T-helper 2 cell treated with Interferon-gamma antibody and Interleukin-4, amounts not matched to agents 100 ng/mL and 5 ng/mL, for 36 hours (primary cell): ENCODE results near the gene BMP6. TPM values are rescaled to one million over a fixed set of nuclear protein-coding genes. Genes with fewer than 3 reads are reported as not detected.

Experiments
- intact Hi-C: fragments of 100-400 bp; cut with micrococcal nuclease; formaldehyde crosslinking; loops from one replicate; pipeline ENCODE4 v1.15.1; 2023
- total RNA-seq: library from RNA; stranded (reverse); gene quantifications from 2 replicates; pipeline ENCODE4 v1.2.3, GENCODE V29; 2022

BMP6 gene
- total RNA-seq, 1 donor from 2014 or later = not detected

DNA sequence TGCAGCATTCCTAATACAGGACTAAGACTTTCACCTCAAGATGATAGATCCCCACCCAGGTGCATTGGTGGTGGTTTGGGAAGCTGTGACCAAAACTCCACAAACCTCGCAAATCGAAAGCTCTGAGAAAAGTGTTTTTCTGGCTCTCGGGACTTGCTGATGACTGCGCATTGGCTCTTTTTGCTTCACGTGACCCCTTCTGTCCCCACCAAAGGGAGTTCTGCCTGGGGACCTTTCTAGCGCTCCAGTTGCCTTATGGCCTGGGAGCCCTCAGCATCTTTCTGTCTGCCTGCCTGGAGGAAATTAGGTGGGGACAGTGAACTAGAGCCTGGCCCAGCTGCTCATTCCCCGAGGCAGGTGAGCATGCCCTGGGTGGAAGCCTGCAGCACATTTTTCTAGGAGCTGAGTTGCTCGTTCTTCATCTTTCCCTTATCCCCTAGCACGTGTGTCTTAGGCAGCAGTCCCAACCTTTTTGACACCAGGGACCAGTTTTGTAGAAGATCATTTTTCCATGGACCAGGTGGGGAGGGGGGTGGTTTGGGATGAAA is 94.5 kb downstream of the BMP6 start:
- intact Hi-C loops = no loop called here

DNA sequence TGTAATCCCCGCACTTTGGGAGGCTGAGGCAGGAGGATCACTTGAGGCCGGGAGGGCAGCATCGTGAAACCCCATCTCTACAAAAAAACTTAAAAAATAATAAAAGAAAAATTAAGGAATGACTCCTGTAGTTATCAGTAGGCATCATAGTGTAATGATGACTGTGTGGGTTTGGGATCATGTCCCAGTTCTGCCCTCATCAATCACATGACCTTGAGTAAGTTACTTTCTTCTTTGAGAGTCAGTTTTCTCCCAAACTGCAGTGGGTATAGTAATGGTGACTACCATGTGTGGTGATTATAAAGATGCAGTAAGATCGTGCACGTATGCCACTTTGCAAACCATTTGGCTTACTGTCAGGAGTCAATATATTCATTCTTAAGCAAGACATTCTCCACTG is 95.5 kb downstream of the BMP6 start:
- intact Hi-C loops = no loop called here

DNA sequence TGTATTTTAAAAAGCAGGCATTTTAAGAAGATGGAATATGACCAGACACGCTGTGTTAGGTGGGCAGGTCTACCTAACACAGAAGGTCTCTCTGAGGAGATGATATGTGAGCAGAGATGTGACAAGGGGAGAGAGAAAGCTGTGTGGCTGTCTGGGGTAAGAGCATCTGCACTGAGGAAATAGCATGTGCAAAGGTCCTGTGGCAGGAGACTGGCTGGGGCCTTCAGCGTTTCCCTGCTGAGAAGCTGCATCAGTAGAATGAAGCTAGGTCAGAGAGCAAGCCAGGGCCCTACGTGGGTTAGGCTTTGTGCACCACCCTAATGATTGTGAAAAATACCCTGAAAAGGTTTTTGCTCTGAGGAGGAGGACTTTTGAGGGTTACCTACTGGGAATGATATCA is 97.7 kb downstream of the BMP6 start:
- intact Hi-C loops = no loop called here

DNA sequence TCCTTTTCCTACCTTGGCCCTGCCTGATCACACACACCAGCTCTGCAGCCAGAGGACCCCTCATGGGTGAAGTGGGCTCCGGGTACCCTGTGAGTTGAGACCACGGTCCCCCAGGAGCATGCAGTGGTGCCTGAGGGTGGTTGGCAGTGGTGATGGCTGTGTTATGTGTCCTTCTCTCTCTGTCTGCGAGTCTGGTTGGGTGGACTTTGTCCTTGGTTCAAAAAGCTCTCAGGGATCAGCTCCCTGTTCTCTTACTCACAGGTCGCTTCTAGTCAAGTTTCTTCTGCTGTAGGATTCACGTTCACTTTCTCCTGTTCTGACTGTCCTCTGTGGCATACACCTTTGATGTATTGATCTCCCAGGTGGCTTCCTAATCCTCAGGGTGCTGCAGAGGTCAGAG is 100.1 kb downstream of the BMP6 start:
- intact Hi-C loops = no loop called here

DNA sequence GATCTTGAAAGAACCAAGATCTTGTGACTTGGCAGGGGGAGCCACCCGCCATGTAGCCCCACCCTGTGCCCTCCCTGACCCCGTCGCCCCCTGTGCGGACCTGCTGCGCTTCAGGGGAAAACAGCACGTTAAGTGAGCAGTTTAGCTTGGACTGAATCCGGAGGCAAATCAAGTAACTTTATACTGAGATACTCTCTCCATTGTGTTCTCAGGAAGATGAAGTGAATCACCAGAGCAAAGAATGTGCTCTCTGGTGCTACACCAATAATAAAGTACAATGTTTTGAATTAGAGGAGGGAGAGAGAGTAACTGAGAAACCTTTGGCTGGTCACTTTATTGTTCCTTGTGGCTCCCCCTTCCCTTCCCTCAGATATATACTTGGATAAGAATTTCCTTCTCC is 101.2 kb downstream of the BMP6 start:
- intact Hi-C loops = no loop called here

DNA sequence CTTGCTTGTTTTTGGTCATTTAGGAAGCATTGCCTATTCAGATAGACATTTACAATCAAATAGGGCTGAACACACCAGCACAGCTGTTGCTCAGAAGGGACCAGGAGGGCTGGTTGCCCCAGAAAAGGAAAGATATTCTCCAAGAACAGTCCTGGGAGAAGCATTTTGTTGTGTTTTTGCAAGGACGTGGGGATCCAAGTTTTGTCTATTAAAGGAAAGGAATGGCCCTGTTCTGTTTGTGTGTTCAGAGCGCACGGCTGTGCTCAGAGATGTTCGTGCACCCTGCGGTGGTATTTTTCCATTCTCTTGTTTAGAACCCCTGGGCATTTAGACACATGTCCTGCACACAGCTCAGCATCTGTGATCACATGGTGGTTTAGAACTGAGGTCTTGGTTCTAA is 102.2 kb downstream of the BMP6 start:
- intact Hi-C loops = no loop called here

DNA sequence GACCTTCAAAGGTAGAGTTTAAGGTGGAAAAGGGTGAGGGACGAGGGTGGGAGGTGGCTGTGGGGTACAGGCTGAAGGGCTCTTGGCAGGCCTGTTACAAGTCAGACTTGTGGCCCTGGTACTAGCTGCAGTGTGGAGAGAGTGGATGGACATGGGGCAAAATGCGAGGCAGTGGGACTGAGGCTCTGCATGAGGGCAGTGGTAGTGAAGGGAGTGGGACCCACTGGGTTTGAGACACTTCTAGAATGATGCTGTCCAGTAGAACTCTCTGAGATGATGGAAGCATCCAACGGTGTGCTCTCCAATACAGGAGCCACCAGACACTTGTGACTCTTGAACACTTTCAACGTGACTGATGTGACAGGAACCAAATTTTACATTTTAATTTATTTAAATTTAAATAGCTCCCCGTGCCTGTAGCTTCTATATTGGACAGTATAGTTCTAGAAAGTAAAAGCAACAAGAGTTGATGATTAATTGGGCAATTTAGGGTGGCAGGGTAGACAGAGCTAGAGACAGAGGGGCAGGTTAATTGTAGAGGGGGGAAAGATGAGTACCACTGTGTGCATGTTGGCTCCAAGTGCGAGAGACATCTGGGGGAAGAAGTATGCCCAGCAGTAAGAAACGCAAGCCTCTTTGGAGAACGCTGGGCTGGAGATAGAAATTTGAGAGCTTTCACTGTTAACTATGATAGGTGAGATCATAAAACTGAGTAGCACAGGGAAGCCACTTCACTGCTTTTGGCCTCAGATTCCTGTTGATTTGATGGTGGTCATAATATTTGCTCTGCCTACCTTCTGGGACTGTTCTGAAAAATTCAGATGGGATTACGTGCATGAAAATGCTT is 107.2 kb downstream of the BMP6 start:
- intact Hi-C loops = no loop called here

DNA sequence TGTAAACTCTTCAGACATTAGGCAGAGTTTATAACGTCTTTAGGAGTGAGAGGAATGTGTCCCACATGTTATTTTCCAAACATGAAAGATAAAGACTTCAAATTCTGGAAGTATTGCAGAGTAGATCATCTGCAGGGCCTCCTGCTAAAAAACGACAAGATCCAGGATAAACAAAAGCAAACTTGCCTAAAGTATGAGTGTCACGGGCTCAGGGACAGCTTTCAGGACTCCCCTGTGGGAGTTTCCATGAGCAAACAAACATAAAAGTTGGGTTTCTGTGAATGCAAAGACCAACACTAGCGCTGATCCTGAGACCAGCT is 107.8 kb downstream of the BMP6 start:
- intact Hi-C loops = no loop called here

DNA sequence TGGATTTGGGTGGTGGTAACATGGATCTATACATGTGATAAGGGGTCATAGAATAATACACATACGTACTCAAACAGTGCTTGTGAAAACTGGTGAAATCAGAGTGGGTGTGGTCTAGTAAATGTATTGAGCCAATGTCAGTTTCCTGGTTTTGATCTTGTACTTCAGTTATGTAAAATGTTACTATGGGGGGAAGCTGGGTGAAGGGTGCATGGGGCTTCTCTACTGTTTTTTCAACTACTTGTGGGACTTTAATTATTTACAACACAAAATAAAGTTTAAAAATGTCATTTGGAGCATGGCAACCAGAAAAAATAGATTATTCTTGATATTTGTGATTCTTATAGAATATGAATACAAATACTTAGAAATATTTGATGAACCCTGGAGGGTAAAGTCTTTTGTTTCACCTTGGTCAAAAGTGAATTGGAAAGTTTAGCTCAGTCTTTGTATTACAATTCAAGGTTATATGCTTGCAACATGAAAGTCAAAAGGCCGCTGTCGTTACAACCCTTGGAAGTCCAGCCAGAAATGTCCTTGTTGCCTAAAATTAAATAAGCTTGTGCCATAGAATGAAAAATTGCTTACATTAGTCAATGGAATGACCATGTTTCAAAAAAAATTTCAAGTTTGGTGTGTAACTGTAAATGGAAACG is 110.6 kb downstream of the BMP6 start:
- intact Hi-C loops = no loop called here

DNA sequence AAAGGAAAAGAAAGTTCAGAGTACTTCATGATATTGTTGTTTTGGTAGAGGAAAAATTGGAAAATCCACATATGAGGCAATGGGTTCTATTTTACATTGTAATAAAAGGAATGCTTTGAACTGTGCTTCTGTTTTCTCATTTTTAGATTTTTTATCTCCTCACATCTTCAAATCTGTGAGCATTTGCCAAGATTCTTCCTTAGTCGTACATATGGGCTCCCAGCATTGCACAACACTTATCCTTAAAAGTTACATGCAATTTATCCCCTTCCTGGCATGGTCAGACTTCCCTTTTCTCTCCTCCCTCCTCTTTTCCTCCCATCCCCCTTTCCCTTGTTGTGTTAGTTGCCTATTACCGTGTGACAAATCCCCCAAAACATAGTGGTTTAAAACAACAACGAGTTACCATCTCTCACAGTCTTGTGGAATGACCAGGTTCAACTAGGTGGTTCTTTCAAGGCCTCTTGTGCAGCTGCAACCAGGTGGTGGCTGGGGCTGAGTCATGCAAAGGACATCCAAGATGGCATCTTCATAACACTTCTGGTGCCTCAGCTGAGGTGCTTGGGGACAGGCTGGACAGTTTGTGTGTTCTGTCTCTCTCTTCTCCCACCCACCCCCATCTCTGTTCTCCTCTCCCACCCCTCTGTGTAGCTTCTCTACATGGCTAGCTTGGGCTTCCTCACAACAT is 116.0 kb downstream of the BMP6 start:
- intact Hi-C loops = no loop called here

DNA sequence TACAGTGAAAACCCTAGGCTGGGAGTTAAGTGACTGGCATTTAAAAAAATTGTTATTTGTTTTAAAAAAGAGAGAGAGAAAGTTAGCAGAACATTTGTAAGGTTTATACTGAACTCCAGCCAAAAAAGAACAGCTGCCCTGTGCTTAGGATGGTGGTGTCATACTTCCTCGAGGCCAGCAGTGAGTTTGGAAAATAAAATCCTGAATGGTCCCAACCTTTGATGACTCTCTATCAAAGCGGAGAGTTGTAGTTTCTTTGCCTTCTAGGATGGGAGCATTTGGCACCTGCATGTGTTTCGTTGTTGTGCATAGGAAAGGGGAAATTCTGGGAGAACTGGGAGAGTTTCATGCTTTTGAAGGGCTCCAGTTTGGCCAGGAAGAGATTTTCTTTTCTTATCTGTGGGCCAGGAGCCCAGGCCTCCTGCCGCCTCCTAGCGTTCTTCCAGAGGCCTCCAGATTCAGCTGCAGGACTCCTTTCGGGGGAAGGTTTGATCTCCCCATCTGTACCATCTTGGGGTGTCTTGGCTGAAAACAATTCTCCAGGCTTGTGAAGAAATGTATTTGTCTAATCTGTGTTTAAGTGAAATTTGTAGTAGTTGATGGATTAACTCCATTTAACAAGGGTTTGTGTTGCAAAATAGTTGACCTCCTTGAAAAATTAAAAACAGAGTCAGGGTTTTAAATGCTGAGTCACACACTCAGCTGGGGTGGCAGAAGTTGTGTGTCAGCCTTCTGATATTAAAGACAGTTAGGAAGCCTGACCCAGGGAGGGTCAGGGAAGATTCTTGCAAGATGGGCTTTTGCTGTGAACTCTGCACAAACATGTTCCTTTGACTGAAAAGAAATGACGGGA is 121.3 kb downstream of the BMP6 start:
- intact Hi-C loops = no loop called here

DNA sequence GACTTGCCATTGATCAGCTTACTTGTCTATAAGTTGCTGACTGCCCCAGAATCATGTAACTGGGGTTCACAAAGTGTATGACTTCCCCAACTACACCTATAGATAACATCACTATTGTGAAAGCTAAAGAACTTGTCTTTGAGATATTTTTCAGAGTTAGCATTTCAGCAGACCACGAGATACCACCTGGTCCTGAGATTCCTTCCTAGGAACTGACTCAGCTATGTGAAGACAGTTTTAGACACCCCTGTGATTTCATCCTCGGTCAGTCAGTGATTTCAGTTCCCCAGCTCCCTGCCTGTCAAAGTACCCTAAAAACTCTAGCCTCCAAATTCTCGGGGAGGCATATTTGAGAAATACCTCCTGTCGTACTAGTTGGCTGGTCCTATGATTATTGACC is 122.3 kb downstream of the BMP6 start:
- intact Hi-C loops = no loop called here

DNA sequence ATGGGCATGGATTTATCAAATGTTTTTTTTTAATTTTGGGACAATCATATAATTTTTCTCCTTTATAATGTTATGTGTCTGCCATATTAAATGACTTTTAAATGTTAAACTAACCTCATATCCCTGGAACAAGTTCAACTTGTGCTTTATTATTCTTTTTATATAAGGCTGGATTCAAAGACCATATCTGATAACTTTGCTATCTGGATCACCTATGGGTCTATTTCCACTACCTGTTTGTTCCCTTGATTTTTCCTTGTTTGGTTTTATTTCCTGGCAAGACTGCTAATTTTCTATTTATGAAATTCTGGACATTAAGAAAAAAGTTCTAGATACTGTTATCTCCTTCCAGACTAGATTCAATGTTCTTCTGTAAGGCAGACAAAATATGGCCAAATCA is 125.9 kb downstream of the BMP6 start:
- intact Hi-C loops = no loop called here

DNA sequence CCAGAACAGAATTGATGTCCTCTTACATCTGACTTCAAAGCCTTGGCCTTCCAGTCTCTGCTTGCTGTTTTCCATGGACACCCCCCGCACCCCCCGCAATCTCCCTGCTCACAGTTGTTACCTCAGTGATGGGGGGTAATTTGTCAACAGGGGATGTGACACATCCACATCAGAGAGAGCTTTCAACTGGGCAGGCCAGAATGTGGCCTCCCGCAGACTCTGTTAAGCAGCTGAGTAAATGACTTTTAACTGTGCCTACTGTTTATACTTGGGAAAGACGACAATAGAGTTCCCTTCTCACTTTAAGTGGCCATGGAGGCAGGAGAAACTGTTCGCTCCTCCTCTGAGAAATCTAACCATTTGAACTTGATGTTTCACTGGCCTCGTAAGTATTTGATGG is 133.7 kb downstream of the BMP6 start:
- intact Hi-C loops = no loop called here

DNA sequence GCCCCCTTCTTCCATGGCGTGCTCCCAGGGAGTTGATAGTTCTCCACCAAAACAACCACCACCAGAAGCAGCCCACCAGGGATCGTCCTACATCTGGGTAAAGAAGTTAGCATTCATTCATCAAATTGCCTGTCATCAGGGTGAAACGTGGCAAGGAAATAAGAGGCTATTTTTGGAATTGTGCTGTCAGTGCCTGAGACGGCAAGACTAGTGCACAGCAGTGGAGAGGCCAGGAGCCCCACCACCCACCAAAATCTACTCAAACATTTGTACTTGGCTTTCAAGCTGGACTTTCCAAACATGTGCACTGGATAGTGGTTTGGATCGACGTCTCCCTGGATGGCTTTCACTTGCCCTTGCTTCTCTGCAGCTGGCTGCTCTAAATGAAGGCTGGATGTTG is 139.9 kb downstream of the BMP6 start:
- intact Hi-C loops = no loop called here

DNA sequence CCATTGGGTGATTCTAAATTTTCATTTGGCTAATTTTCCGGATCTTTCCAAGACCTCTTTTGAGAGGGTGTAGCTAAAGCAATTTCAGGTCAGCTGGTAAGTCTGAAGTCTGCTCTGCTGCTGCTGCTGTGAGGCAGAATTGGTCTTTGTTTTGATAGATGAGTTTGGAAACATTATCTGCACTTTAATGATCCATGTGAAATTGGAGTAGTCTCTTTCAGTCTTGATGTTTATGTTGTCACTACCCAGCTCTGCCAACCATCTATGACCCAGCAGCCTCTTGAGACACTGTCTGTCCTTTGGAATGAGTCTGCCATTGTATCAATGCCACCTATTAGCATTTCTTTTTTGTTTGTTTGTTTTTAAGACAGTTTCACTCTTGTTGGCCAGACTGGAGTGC is 140.6 kb downstream of the BMP6 start:
- intact Hi-C loops = no loop called here

DNA sequence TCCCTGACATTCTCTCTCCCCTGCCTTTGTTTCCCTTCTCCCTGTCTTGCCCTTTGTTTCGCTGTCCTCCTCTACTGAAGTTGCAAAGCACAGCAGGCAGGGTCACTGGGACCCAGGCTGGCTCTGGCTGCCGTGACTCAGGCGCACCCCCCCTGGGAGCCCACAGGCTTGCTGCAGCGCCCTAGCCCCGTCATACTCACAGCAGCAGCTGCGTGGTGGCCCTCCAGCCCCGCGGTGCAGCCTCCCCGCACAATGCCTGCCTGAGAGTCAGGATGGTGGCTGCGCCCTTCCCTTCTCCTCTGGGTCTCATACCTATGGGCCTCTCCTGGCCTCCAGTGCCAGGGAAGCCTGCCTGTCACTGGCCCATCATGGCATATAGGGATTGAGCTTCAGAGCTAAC is 143.0 kb downstream of the BMP6 start:
- intact Hi-C loops = no loop called here

DNA sequence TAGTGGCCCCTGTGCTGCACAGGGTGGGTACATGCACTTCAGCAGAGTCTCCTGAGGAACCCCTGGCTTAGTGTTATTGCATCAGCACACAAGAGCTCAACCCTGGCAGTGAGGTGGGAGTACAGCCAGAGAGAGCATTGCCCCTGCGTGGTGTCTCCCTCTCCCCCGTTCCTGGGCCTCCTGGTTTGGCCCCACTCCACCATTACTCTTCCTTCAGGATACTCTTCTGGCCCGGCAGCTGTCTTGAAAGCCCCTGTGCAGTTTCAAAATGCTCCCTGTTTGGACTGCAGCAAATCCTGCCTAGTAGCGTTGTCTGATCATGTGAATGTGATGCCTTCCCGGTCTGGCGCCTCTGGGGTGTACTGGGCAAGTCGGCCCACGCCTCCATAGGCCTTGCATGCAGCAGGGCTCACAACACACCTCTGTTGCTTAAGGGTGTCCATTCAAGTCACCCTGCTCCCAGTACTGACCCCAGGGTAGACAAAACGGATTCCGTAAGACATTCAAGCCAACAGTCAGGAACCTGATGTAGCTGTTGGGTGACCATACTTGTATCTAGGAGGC is 152.6 kb downstream of the BMP6 start:
- intact Hi-C loops = no loop called here

DNA sequence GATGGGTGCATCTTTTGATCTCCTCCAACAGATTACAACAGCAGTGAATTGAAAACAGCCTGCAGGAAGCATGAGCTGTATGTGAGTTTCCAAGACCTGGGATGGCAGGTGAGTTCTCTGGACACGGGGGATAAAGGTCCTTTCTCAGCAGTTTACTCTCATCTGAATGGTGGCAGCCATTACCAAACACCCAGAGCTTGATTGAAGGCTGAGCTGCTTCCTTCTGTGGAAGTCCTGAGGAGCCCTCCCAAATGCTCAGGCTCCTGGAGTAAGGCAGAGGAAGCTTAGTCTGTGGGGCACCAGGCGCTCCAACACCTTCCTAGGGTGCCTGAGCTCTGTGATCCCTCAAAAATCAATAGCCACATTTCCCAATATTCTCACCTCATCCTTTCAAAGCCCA is 153.1 kb downstream of the BMP6 start:
- intact Hi-C loops = no loop called here

DNA sequence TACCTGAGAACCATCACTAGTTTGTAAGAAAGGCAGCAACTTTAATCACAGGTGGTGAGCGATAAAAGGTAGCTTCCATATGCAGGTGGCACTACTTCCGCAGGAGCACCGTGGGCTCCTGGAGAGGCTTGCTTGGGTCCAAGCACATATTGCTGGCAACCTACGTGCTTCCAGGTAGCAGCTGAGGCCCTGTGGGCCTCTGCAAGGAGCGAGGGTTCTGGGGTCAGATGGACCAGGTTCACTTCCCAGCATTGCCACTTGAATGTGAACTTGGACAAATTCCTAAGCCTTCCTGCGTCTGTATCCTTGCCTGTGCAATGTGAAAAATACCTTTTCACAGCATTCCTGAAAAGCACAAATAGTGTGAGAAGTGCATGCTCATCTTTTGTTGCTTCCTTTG is 153.7 kb downstream of the BMP6 start:
- intact Hi-C loops = no loop called here
